Endothelial cell of umbilical vein (primary cell): Measurements from ENCODE around the gene TMEM119. TPM values are rescaled to one million over a fixed set of nuclear protein-coding genes. Genes with fewer than 3 reads are reported as not detected.

Experiments
- BruUV-seq: library from RNA; stranded (reverse); fragments of 400-500 nt; replicated peaks from 2 replicates; lab custom pipeline; 2021; lab: Mats Ljungman, UMichigan
- CTCF ChIA-PET: fragments of 300-600, 350-600 bp; sonication (Branson Sonifier 250); formaldehyde crosslinking; loops from one replicate; lab custom pipeline; 2021; ENCODE audit warnings: antibody characterized with exemption, inconsistent platforms; lab: Charles Lee
- POLR2A ChIA-PET: fragments of 300-600, 350-600 bp; sonication (Branson Sonifier 250); formaldehyde crosslinking; loops from one replicate; lab custom pipeline; 2021; ENCODE audit warnings: antibody characterized with exemption, inconsistent platforms; lab: Charles Lee
- DNase-seq: peaks from one replicate; pipeline ENCODE4 v3.0.0-alpha.2; 2011; ENCODE audit warnings: low read depth, low spot score
- FAIRE-seq: peaks from 2 replicates; lab custom pipeline; 2011; peaks lifted over from hg19 to GRCh38; lab: Jason Lieb, UNC
- H2AFZ ChIP-seq: 2 replicates; pipeline ENCODE4 v1.6.0; 2012; ENCODE audit warnings: low read depth, low read length, control low read depth, inconsistent platforms
- H3K27ac ChIP-seq: 2 replicates; pipeline ENCODE4 v1.5.1; 2011; ENCODE audit warnings: low read depth, mild to moderate bottlenecking, control low read depth, low read length, moderate library complexity; ENCODE audit not compliant: insufficient read depth
- H3K27me3 ChIP-seq, 2 experiments: 2 replicates each; pipeline versions ENCODE4 v1.6.0 to v1.6.1; 2011; ENCODE audit warnings: low read length in 2 of 2, mixed read lengths in 1 of 2; ENCODE audit not compliant: control insufficient read depth in 2 of 2, insufficient read depth in 2 of 2
- H3K36me3 ChIP-seq, 2 experiments: 2 replicates in 1 of 2; 3 replicates in 1 of 2; pipeline ENCODE4 v1.5.1; 2011; ENCODE audit warnings: low read length in 2 of 2, mild to moderate bottlenecking in 1 of 2, moderate library complexity in 1 of 2; ENCODE audit not compliant: control insufficient read depth in 2 of 2, insufficient read depth in 2 of 2; ENCODE audit errors: extremely low read depth in 1 of 2
- H3K4me1 ChIP-seq: 3 replicates; pipeline ENCODE4 v1.5.1; 2011; ENCODE audit warnings: mild to moderate bottlenecking, low read length; ENCODE audit not compliant: control insufficient read depth, insufficient read depth; ENCODE audit errors: extremely low read depth
- H3K4me2 ChIP-seq: 2 replicates; pipeline ENCODE4 v1.6.1; 2011; ENCODE audit warnings: low read length, control low read depth, mixed read lengths; ENCODE audit not compliant: insufficient read depth
- H3K4me3 ChIP-seq, 3 experiments: fragments of 200-600 bp in 1 of 3; sonication (generic), shearing (Covaris generic) in 1 of 3; replicated peaks in 1 of 3; 2 replicates each; pipeline ENCODE4 v1.5.1; 2011 to 2016; ENCODE audit warnings: control low read depth in 3 of 3, low read length in 3 of 3, mild to moderate bottlenecking in 2 of 3, inconsistent platforms in 1 of 3, low read depth in 1 of 3, moderate library complexity in 1 of 3; ENCODE audit not compliant: insufficient read depth in 1 of 3
- H3K79me2 ChIP-seq: 2 replicates; pipeline ENCODE4 v1.6.0; 2012; ENCODE audit warnings: low read length, inconsistent platforms; ENCODE audit not compliant: control insufficient read depth, insufficient read depth
- H3K9ac ChIP-seq: replicated peaks from 2 replicates; pipeline ENCODE3; 2011; ENCODE audit warnings: low read length, control low read depth; ENCODE audit not compliant: insufficient read depth; ENCODE audit errors: extremely low read depth
- H3K9me1 ChIP-seq: replicated peaks from 3 replicates; pipeline ENCODE4 v1.6.0; 2011; ENCODE audit warnings: mild to moderate bottlenecking, low read length; ENCODE audit not compliant: control insufficient read depth, insufficient read depth; ENCODE audit errors: extremely low read depth
- H3K9me3 ChIP-seq: replicated peaks from 2 replicates; pipeline ENCODE4 v1.5.1; 2012; ENCODE audit warnings: low read length, inconsistent platforms; ENCODE audit not compliant: control insufficient read depth, insufficient read depth
- H4K20me1 ChIP-seq: replicated peaks from 2 replicates; pipeline ENCODE3; 2011; ENCODE audit warnings: mild to moderate bottlenecking, low read length; ENCODE audit not compliant: control insufficient read depth, insufficient read depth; ENCODE audit errors: extremely low read depth
- CTCF ChIP-seq, 2 donors: IDR thresholded peaks; 1 replicate in 1 of 2; 2 replicates in 1 of 2; pipeline ENCODE4 v1.5.1; 2011; ENCODE audit warnings: low read length in 2 of 2, mild to moderate bottlenecking in 2 of 2, moderate library complexity in 2 of 2, control low read depth in 1 of 2, inconsistent platforms in 1 of 2, low read depth in 1 of 2; ENCODE audit not compliant: insufficient read depth in 1 of 2; ENCODE audit errors: extremely low read depth in 1 of 2
- EZH2 ChIP-seq: IDR thresholded peaks from 2 replicates; pipeline ENCODE4 v1.6.1; 2012; ENCODE audit warnings: borderline replicate concordance, low read depth, mild to moderate bottlenecking, moderate library complexity, low read length, inconsistent platforms; ENCODE audit not compliant: severe bottlenecking
- FOS ChIP-seq: IDR thresholded peaks from 2 replicates; pipeline ENCODE4 v1.6.1; 2011; ENCODE audit warnings: mild to moderate bottlenecking, low read length, moderate library complexity, borderline replicate concordance; ENCODE audit not compliant: insufficient read depth
- GATA2 ChIP-seq: IDR thresholded peaks from 2 replicates; pipeline ENCODE4 v1.7.0; 2011; ENCODE audit warnings: low read depth, mild to moderate bottlenecking, moderate library complexity, mixed read lengths, low read length; ENCODE audit not compliant: insufficient read length, insufficient read depth
- JUN ChIP-seq: IDR thresholded peaks from 2 replicates; pipeline ENCODE4 v1.6.1; 2011; ENCODE audit warnings: borderline replicate concordance, low read depth; ENCODE audit not compliant: insufficient read length, insufficient read depth
- MAX ChIP-seq: IDR thresholded peaks from 2 replicates; pipeline ENCODE4 v1.6.1; 2011; ENCODE audit not compliant: insufficient read depth, insufficient read length
- MYC ChIP-seq: IDR thresholded peaks from one replicate; pipeline ENCODE4 v1.6.1; 2011; ENCODE audit warnings: mild to moderate bottlenecking, low read depth, low read length
- POLR2A ChIP-seq: IDR thresholded peaks from 2 replicates; pipeline ENCODE4 v1.6.1; 2012; ENCODE audit warnings: low read depth, mild to moderate bottlenecking, control low read depth, low read length
- POLR2AphosphoS5 ChIP-seq: IDR thresholded peaks from 2 replicates; pipeline ENCODE4 v1.6.1; 2012; ENCODE audit warnings: low read depth, mild to moderate bottlenecking, control low read depth, low read length, moderate library complexity; ENCODE audit not compliant: insufficient read depth
- dilution Hi-C: fragments of 300-500 bp; cut with MboI; formaldehyde crosslinking; loops from one replicate; pipeline ENCODE4 v1.15.0; 2019; ENCODE audit warnings: low sequenced_read_pairs; ENCODE audit not compliant: extremely low pct_ligation_motif_present
- intact Hi-C: fragments of 100-400 bp; cut with micrococcal nuclease; formaldehyde crosslinking; loops from one replicate; pipeline ENCODE4 v1.10.0; 2022
- polyA plus RNA-seq, 4 experiments: library from polyadenylated mRNA; depleted of rRNA in 3 of 4; stranded (reverse) in 3 of 4; unstranded in 1 of 4; fragments of >200 nt; gene quantifications; 2 replicates each; pipeline versions ENCODE4 v1.2.1 to v1.2.3, GENCODE V29; 2011 to 2012; ENCODE audit warnings: missing spikeins in 1 of 4
- total RNA-seq: library from RNA; stranded (reverse); gene quantifications from 2 replicates; pipeline ENCODE4 v1.2.3, GENCODE V29; 2021

TMEM119 gene
- total and polyA plus RNA-seq, 2 donors (not counting 3 experiments of a cell fraction or from before 2014, with no cell fraction given) = not detected

GRCh38 chr12:108604208-108604941, 6.5 kb upstream of the TMEM119 start:
- no peaks in the 10 kb centered on the region for H3K36me3 ChIP-seq
- DNase-seq (no peak), FAIRE-seq (no peak)
- H3K4me2 ChIP-seq = no peak overlapping the region
- no peaks in the 10 kb centered on the region for H3K79me2 ChIP-seq
- CTCF ChIA-PET = interaction anchor here (0.8 to 1.2 kb wide), 2 partner anchors 14 to 16 kb away, joined by 3 to 5 read pairs; no protein-coding TSS in a partner anchor
- no peaks in the 10 kb centered on the region for H3K9me1 ChIP-seq
- H3K27me3 ChIP-seq = no peaks in the 10 kb centered on the region
- dilution Hi-C loops (no loop called here), intact Hi-C loops (no loop called here)
- no peaks in the 10 kb centered on the region for H4K20me1 ChIP-seq
- H3K27ac ChIP-seq = no peak overlapping the region
- no peaks in the 10 kb centered on the region for H3K4me1 ChIP-seq
- H2AFZ ChIP-seq = no peak overlapping the region
- no peak overlapping the region for H3K9ac ChIP-seq
- no peak for TF ChIP-seq POLR2AphosphoS5
- TF ChIP-seq MYC = no peak
- no peak for TF ChIP-seq GATA2
- no peak for TF ChIP-seq CTCF (IDR thresholded peaks at IDR 0.05; ENCODE audit: extremely low read depth in 1 of 2, insufficient read depth in 1 of 2, low read depth in 1 of 2, low read length in 2 of 2)
- no peak for TF ChIP-seq FOS
- no peak for TF ChIP-seq JUN
- TF ChIP-seq POLR2A = no peak
- no peak for TF ChIP-seq MAX
- TF ChIP-seq EZH2 = no peak
- POLR2A ChIA-PET = no interaction called here
- H3K4me3 ChIP-seq = no peak overlapping the region
- no peaks in the 10 kb centered on the region for H3K9me3 ChIP-seq
- BruUV-seq = no TSS peak
